Stimulated activated CD4-positive, alpha-beta T cell treated with anti-CD3 and anti-CD28 coated beads, Interleukin-12 subunit alpha, Interleukin-12 subunit beta, amount 100 ng/mL, for 48 hours (primary cell): Measurements from ENCODE around the gene IL12A.

Experiments
- DNase-seq, 3 donors: peaks; one replicate each; pipeline ENCODE4 v3.0.0-alpha.2; 2020; ENCODE audit warnings: low read depth in 2 of 3, low spot score in 1 of 3

IL12A gene

GRCh38 chr3:159988617-159989271 is at the start of gene IL12A:
Gene IL12A (plus strand): TSS chr3:159988835.
- peak; percentile 66 to 78 (median 71) for DNase-seq

- DNase-seq, result no peak
Observed at GRCh38 chr3:159941038-159942000, 47.3 kb upstream of the IL12A start.

GRCh38 chr3:159944781-159945180 is 43.9 kb upstream of the IL12A start:
- no peak for DNase-seq

GRCh38 chr3:159945930-159946329 is 42.7 kb upstream of the IL12A start:
- DNase-seq, result no peak

- DNase-seq, result no peak
Observed at GRCh38 chr3:159947220-159947619, 41.4 kb upstream of the IL12A start.

GRCh38 chr3:159948429-159949144 is 40.0 kb upstream of the IL12A start:
- no peak for DNase-seq

GRCh38 chr3:159950156-159950898 is 38.3 kb upstream of the IL12A start:
- no peak for DNase-seq

- DNase-seq, result no peak
Observed at GRCh38 chr3:159951540-159951939, 37.1 kb upstream of the IL12A start.

GRCh38 chr3:159953325-159954085 is 35.1 kb upstream of the IL12A start:
- DNase-seq, result no peak

- no peak for DNase-seq
Observed at GRCh38 chr3:159960188-159961148, 28.2 kb upstream of the IL12A start.

- DNase-seq, result no peak
Observed at GRCh38 chr3:159964166-159964973, 24.3 kb upstream of the IL12A start.

- no peak for DNase-seq
Observed at GRCh38 chr3:159971311-159971710, 17.3 kb upstream of the IL12A start.

GRCh38 chr3:159977295-159977694 is 11.3 kb upstream of the IL12A start:
- no peak for DNase-seq

GRCh38 chr3:159978353-159978752 is 10.3 kb upstream of the IL12A start:
- no peak for DNase-seq

- DNase-seq, result no peak
Observed at GRCh38 chr3:159978918-159979703, 9.5 kb upstream of the IL12A start.

GRCh38 chr3:159982442-159982974 is 6.1 kb upstream of the IL12A start:
- no peak for DNase-seq

GRCh38 chr3:159987291-159987711 is 1.3 kb upstream of the IL12A start:
- DNase-seq, result no peak
